Prostate gland (tissue), 2 donors: Measurements from ENCODE around the gene RAD21L1.

Source experiments
- POLR2AphosphoS5 ChIP-seq: sonication (generic); formaldehyde crosslinking; IDR thresholded peaks from one replicate; pipeline ENCODE4 v1.6.1; 2017; ENCODE audit warnings: antibody characterized with exemption
- TF ChIP-seq, protein P1 (sequence below), 4 experiments: fragments of 200-600 bp in 2 of 4; fragments of 450-650 bp in 2 of 4; sonication (generic) in 2 of 4; IDR thresholded peaks; 1 replicate in 3 of 4; 2 replicates in 1 of 4; pipeline ENCODE4 v1.5.1; 2016 to 2019; ENCODE audit warnings: antibody characterized with exemption in 4 of 4, mild to moderate bottlenecking in 2 of 4, moderate library complexity in 2 of 4

- TF ChIP-seq, protein P1, sequence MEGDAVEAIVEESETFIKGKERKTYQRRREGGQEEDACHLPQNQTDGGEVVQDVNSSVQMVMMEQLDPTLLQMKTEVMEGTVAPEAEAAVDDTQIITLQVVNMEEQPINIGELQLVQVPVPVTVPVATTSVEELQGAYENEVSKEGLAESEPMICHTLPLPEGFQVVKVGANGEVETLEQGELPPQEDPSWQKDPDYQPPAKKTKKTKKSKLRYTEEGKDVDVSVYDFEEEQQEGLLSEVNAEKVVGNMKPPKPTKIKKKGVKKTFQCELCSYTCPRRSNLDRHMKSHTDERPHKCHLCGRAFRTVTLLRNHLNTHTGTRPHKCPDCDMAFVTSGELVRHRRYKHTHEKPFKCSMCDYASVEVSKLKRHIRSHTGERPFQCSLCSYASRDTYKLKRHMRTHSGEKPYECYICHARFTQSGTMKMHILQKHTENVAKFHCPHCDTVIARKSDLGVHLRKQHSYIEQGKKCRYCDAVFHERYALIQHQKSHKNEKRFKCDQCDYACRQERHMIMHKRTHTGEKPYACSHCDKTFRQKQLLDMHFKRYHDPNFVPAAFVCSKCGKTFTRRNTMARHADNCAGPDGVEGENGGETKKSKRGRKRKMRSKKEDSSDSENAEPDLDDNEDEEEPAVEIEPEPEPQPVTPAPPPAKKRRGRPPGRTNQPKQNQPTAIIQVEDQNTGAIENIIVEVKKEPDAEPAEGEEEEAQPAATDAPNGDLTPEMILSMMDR (IDR thresholded peaks at IDR 0.05): no peak
- no peak for TF ChIP-seq POLR2AphosphoS5
Measured at GRCh38 chr20:1277529-1278322, 51.9 kb downstream of the RAD21L1 start.
